Right ventricle myocardium inferior (tissue), 1 donor: Measurements from ENCODE around the gene GPN2. TPM values are rescaled to one million over a fixed set of nuclear protein-coding genes. Genes with fewer than 3 reads are reported as not detected.
A peak's percentile ranks its signal among the peaks of the same experiment; 100 is the strongest.
"Not testable (repeated sequence)": the region's sequence is repeated elsewhere in the genome, so short reads cannot be mapped to it uniquely, and the experiment has no call there.

Source experiments
- ATAC-seq: fragments of 200-7000 bp; cut with Tn5 transposase; one replicate; pipeline ENCODE4 v1.9.1; 2020; ENCODE audit warnings: mild to moderate bottlenecking, moderate library complexity
- DNase-seq: peaks from one replicate; pipeline ENCODE4 v3.0.0; 2021; ENCODE audit errors: missing footprints
- intact Hi-C: fragments of 100-400 bp; cut with DNase I; formaldehyde crosslinking; loops from one replicate; pipeline ENCODE4 v1.11.0; 2022
- total RNA-seq: library from RNA; stranded (reverse); fragmentation: NEBNext Ultra II Directional; extraction: Animal tissue kit (Norgen Biotek cat#: 25700); gene quantifications from one replicate; pipeline ENCODE4 v1.2.1, GENCODE V29; 2021
- donor health status: DM: no; HTN: yes; CAD: no; lungs with severe emphysema.

Gene GPN2
- total RNA-seq, 1 donor from 2014 or later = 14.9 TPM

DNA sequence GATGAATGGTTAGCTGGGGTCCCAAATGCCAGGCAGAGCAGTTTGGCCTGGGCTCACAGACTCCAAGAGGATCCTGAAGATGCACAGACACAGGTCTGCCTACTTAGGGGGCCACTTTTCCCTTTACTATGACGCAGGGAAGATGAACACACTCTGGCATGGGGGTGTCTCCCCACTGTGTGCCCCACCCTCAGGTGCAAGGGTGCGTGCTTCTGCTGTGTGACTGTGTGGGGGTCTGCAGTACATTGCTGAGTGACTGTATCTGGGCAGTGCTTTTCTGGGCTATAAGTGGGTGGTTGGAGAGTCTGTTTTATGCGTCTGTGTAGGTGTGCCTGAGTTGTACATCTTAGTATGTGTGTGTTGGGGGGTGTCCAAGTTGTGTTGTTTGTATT is 19.9 kb upstream of the GPN2 start:
- no peak for DNase-seq
- intact Hi-C loops = no loop called here
- ATAC-seq = no peak

GRCh38 chr1:26907071-26907917 is 17.2 kb upstream of the GPN2 start:
- DNase-seq (no peak), ATAC-seq (no peak)
- intact Hi-C loops = no loop called here

GRCh38 chr1:26900815-26901511 is 10.9 kb upstream of the GPN2 start:
- no peak for ATAC-seq
- intact Hi-C loops = no loop called here

DNA sequence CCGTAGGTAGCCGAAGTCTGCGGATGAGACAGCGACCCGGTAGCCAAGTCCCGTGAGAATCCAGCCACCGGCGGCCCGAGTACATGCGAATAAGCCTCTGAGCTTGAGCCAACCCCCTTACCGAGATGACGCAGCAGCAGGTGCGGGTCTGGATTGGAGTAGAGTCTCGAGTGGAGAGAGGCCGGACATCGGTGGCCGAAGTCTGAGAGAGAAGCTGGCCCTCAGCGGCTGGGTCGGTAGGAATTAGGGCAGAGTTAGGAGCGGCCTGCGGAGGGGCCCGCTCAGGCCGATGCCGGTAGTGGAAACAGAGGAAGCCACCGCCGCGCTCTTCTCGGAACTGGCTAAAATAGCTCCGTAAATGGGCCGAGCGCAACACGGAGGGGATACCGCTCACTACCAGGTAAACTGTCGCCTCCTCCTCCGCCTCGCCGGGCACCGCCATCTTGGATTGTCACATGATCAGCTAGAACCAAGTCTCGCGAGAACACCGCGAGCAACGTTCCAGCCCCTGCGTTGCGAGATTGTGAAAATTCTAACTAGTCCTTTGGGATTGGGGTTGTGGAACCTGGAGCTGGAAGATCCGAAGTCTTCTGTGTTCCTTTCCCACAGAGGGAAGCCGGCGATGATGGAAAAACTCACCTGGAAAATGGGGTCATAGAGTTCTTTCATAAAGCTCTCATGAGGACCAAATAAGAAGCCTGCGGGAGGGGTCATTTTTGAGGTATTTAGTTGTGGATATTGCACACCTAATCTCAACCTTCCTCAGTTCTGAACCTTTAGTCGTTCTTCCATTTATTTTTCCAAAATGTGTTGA is 10.1 kb upstream of the GPN2 start, which contains the start of gene GPATCH3:
Gene GPATCH3 (minus strand): TSS at position 467 of the 814 bp plus-strand sequence. CDS start 25 bp downstream, at position 442.
- ATAC-seq (peak; percentile 87), DNase-seq (peak; percentile 96)
- intact Hi-C loops = no loop called here

More at GRCh38 chr1:26900815-26901511, 10.9 kb upstream of the GPN2 start:
- no peak for DNase-seq

DNA sequence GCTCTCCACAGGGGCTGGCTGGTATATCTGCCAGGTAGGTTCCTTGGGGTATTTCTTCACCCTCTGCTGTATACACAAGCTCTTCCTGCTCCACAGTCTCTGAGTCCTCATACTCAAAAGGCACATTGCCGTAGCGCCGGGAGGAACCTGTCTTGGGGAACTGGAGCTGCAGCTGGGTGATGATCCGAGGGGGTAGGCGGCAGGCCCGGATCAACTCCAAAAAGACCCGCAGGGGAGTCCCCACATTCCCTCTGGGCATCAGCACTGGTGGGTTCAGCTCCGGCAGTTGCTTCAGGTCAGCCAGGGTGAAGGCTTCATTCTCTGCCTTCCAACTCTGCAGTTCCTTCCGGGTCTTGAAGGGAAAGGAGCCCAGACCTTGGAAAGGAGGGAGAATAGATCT is 7.3 kb upstream of the GPN2 start:
- ATAC-seq (no peak), DNase-seq (no peak)
- intact Hi-C loops = no loop called here

GRCh38 chr1:26894263-26894662 is 4.2 kb upstream of the GPN2 start:
- intact Hi-C loops = no loop called here
- DNase-seq (no peak), ATAC-seq (no peak)

GRCh38 chr1:26890467-26890796 is 349 bp upstream of the GPN2 start:
- intact Hi-C loops = no loop called here
- no peak for DNase-seq
- peak; percentile 36 for ATAC-seq

DNA sequence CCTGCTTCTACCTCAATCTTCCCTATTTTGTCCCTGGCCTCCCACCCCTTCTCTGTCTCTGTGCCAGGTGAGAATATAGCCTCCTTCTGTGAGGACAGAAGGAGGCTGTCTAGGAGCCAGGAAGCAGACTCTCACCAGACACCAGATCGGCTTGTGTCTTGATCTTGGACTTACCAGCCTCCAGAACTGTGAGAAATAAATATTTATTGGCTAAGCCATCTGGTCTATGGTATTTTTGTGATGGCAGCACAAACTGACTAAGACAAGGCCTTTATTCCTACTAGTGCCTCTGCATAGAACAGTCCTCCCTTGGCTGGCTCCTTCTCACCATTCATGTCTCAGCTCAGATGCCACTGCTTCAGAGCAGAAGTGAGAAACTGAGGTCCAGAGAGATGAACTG is 1.9 kb downstream of the GPN2 start:
- no peak for DNase-seq
- intact Hi-C loops = no loop called here
- ATAC-seq = no peak

DNA sequence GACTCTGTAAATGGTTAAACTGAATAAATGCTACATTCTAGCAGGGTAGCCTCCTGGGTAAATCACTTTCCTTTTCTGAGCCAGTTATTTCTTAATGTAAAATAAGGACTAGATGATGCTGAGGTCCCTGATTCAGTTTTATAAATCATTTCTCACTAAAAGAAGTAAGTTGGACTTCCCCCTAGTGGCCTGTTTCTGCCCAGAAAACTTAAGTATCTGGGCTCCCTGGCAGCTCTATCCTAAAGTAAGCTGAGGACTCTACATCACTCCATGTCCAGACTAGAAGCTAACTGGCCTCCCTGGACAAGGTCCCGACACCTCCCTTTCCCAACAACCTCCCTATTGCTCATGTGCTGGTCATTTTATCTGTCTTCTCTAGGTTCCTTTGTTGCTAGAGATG is 3.0 kb downstream of the GPN2 start:
- ATAC-seq (no peak), DNase-seq (no peak)
- intact Hi-C loops = no loop called here

DNA sequence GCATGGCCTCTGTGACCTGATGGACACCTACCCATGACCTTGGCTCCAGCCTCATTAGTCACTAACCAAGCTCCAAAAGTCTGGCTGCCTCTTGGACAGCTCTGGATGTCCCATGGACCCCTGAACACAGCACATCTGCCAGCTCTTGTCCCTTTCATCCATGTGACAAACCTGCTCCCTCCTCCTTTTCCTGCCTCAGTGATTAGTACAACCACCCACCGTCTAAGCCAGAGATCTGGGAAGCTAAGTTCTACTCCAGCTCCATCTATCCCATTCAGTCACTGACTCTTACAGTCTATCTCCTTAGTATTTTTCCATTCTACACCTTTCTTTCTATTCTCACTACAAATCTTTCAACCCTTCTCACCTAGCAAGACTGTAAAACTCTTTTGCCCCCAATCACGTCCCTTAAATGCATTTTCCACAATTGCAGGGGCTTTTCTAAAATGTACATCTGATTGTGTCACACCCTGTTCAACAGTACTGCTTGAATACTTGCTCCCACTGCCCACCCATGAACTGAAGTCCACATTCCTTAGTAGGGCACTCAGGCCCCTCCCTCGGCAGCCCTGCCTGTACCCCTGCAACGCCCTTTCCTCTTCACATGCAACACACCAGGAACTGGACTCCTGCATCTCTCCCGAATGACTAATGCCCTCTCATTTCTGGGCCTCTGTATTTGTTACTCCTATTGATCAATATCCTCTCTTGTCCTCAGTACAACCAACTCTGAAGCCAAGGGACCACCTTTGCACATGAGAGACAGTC is 7.2 kb downstream of the GPN2 start:
- ATAC-seq (no peak), DNase-seq (no peak)
- intact Hi-C loops = no loop called here

DNA sequence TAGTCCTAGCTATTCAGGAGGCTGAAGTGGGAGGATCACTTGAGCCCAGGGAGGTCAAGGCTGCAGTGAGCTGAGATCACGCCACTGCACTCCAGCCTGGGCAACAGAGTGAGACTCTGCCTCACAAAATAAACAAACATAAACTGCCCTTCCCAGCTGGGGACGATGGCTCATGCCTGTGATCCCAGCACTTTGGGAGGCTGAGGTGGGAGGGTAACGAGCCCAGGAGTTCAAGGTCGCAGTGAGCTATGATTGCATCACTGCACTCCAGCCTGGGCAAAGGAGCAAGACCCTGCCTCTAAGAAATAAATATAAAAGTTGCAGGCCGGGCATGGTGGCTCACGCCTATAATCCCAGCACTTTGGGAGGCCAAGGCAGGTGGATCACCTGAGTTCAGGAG is 8.5 kb downstream of the GPN2 start:
- ATAC-seq, DNase-seq, intact Hi-C loops: not testable (repeated sequence)

DNA sequence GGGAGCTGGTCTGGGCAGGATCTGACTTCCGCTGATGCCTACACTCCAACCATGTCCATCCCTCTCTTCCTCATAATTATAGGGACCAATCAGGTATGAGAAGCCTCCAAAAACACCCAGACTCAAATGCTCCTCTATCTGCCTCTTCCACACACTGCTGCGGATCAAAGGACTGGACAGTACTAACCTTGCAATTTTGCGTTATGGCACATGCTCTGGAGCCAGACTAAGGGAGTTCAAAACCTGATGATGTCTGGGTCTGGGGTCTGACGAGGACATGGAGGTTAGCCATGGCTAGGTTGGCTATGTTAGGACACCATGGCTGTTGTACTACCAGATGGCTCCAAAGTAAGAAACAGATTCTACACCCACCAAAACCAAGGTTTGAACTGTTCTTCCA is 10.3 kb downstream of the GPN2 start:
- intact Hi-C loops = no loop called here
- ATAC-seq (no peak), DNase-seq (no peak)

- intact Hi-C loops = loop anchor here (2.0 kb wide), 1 partner anchor 67 kb away; no protein-coding TSS in a partner anchor
- no peak for ATAC-seq
- DNase-seq = no peak
These were observed 12.8 kb downstream of the GPN2 start for GRCh38 chr1:26877326-26877725.

DNA sequence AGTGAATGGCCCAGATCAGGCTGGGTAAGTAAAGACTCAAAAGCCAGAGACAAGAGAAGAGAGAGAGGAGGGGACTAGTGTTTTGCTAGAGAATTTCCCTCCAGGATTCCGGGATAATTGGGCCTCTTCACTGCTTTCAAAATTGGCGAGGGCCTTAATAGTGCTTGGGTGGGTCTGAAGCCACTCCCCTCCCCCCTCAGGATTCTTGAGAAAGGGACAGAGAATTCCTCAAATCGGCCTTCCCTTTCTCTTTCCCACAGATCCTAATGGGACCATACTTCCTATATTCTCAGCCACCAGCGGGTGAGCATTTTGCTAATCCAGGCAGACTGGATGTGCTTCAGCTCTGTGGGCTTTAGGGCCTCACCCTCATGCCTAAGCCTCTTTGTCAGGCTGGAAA is 15.2 kb downstream of the GPN2 start:
- intact Hi-C loops = no loop called here
- ATAC-seq = no peak

DNA sequence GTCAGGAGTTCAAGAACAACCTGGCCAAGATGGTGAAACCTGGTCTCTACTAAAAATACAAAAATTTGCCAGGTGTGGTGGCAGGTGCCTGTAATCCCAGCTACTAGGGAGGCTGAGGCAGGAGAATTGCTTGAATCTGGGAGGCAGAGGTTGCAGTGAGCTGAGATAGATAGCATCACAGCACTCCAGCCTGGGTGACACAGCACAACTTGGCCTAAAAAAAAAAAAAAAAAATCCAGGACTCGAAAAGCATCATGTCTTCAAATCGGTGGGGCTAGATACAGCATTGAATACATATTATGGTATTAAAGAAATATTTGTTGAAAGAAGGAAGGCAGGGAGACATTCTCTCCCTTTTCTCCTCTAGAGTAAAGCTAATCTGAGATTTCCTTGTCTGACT is 17.0 kb downstream of the GPN2 start:
- DNase-seq, ATAC-seq, intact Hi-C loops: not testable (repeated sequence)

More for the DNA sequence above, 15.2 kb downstream of the GPN2 start:
- DNase-seq = no peak

- peak; percentile 98 for DNase-seq
- peak; percentile 99 for ATAC-seq
- intact Hi-C loops = no loop called here
These were observed 25.2 kb downstream of the GPN2 start for GRCh38 chr1:26864610-26865480.

- no peak for ATAC-seq
- intact Hi-C loops = no loop called here
- DNase-seq = no peak
These were observed 26.4 kb downstream of the GPN2 start for GRCh38 chr1:26863685-26864077.
